HepG2 (cell line): Measurements from ENCODE around the gene ING2. TPM values are rescaled to one million over a fixed set of nuclear protein-coding genes. Genes with fewer than 3 reads are reported as not detected.
A peak's percentile ranks its signal among the peaks of the same experiment; 100 is the strongest.

Experiments used
- BRD4 ChIP-seq: sonication (generic); formaldehyde crosslinking; IDR thresholded peaks from 2 replicates; pipeline ENCODE4 v1.4.0; 2020; ENCODE audit warnings: missing genetic modification reagents
- FOSL1 ChIP-seq: sonication (generic); formaldehyde crosslinking; IDR thresholded peaks from 2 replicates; pipeline ENCODE4 v1.9.0; 2021; ENCODE audit warnings: missing genetic modification reagents, borderline replicate concordance
- HMG20A ChIP-seq: IDR thresholded peaks from 2 replicates; pipeline ENCODE4 v1.6.1; 2016; ENCODE audit warnings: borderline replicate concordance
- NFATC3 ChIP-seq: sonication (generic); formaldehyde crosslinking; IDR thresholded peaks from 2 replicates; pipeline ENCODE4 v1.5.1; 2020; ENCODE audit warnings: mild to moderate bottlenecking, missing genetic modification reagents
- TARDBP ChIP-seq: sonication (generic); formaldehyde crosslinking; IDR thresholded peaks from 2 replicates; pipeline ENCODE4 v1.8.0; 2022; ENCODE audit warnings: mild to moderate bottlenecking, missing genetic modification reagents
- ZBTB40 ChIP-seq, 2 experiments: fragments of 450-650 bp in 1 of 2; sonication (generic) in 1 of 2; formaldehyde crosslinking in 1 of 2; IDR thresholded peaks; 2 replicates each; pipeline versions ENCODE4 v1.6.1 to v1.8.0; 2016 to 2022; ENCODE audit warnings: antibody characterized with exemption in 1 of 2, mild to moderate bottlenecking in 1 of 2, missing genetic modification reagents in 1 of 2
- ZFP36 ChIP-seq: fragments of 150-350 bp; IDR thresholded peaks from 2 replicates; pipeline ENCODE4 v1.6.1; 2018; ENCODE audit warnings: borderline replicate concordance, low read length, low read depth; ENCODE audit not compliant: partially characterized antibody
- ZIK1 ChIP-seq: sonication (generic); formaldehyde crosslinking; IDR thresholded peaks from 2 replicates; pipeline ENCODE4 v1.5.0; 2020; ENCODE audit warnings: mild to moderate bottlenecking, low read depth, missing genetic modification reagents, borderline replicate concordance
- ZMYM2 ChIP-seq: sonication (generic); formaldehyde crosslinking; IDR thresholded peaks from 2 replicates; pipeline ENCODE4 v1.8.0; 2022; ENCODE audit warnings: mild to moderate bottlenecking, missing genetic modification reagents
- ZNF850 ChIP-seq: sonication (generic); formaldehyde crosslinking; conservative IDR thresholded peaks from 2 replicates; pipeline ENCODE4 v1.9.0; 2021; ENCODE audit warnings: mild to moderate bottlenecking, missing genetic modification reagents
- polyA plus RNA-seq, 8 experiments: library from polyadenylated mRNA; depleted of rRNA in 3 of 8; stranded (reverse) in 7 of 8; unstranded in 1 of 8; fragments of >200 nt; fragmentation: Illumina TruSeq in 4 of 8; extraction: Trizol in 4 of 8; gene quantifications; 2 replicates each; pipeline versions ENCODE4 v1.2.1 to v1.2.3, GENCODE V29; 2011 to 2016; ENCODE audit warnings: low read depth in 4 of 8, missing spikeins in 1 of 8, mixed read lengths in 1 of 8; ENCODE audit not compliant: insufficient read depth in 1 of 8
- total RNA-seq, 5 experiments: library from RNA; depleted of rRNA; stranded (reverse); fragments of >200 nt; fragmentation: Illumina TruSeq; extraction: Trizol; gene quantifications; 2 replicates each; pipeline ENCODE4 v1.2.3, GENCODE V29; 2016; ENCODE audit warnings: low read depth in 1 of 5
- TF ChIP-seq, protein P1 (sequence below): sonication (generic); formaldehyde crosslinking; IDR thresholded peaks from 2 replicates; pipeline ENCODE4 v1.4.0; 2020; ENCODE audit warnings: missing genetic modification reagents
- TF ChIP-seq, protein P2 (sequence below): sonication (generic); formaldehyde crosslinking; IDR thresholded peaks from 2 replicates; pipeline ENCODE4 v1.5.0; 2020; ENCODE audit warnings: missing genetic modification reagents
- TF ChIP-seq, protein P3 (sequence below): sonication (generic); formaldehyde crosslinking; IDR thresholded peaks from 2 replicates; pipeline ENCODE4 v1.5.1; 2020; ENCODE audit warnings: missing genetic modification reagents, mild to moderate bottlenecking, borderline replicate concordance

ING2 gene
- total and polyA plus RNA-seq, 2 of the 13 experiments (the other 11 are each of a cell fraction or from before 2014, with no cell fraction given): 6.6 to 12.4 TPM

GRCh38 chr4:183505611-183506388, 942 bp downstream of the ING2 start (continued):
- TF ChIP-seq ZBTB40 (IDR thresholded peaks at IDR 0.05) (0 out of 2 replicates have a peak, but pooled peaks have one; percentile 31), ZBTB40 (CRISPR knock-in tag; IDR thresholded peaks at IDR 0.05) (no peak; the same call in 1 of the 2 replicates), BRD4 (CRISPR knock-in tag) (no peak), NFATC3 (CRISPR knock-in tag) (no peak), FOSL1 (no peak), ZMYM2 (no peak), ZNF850 (CRISPR knock-in tag) (no peak; the same call in 1 of the 2 replicates), TARDBP (CRISPR knock-in tag) (0 out of 2 replicates have a peak, but pooled peaks have one; percentile 26), ZFP36 (no peak), HMG20A (CRISPR knock-in tag) (no peak), ZIK1 (CRISPR knock-in tag) (0 out of 2 replicates have a peak, but pooled peaks have one; percentile 9)
- TF ChIP-seq, protein P1, sequence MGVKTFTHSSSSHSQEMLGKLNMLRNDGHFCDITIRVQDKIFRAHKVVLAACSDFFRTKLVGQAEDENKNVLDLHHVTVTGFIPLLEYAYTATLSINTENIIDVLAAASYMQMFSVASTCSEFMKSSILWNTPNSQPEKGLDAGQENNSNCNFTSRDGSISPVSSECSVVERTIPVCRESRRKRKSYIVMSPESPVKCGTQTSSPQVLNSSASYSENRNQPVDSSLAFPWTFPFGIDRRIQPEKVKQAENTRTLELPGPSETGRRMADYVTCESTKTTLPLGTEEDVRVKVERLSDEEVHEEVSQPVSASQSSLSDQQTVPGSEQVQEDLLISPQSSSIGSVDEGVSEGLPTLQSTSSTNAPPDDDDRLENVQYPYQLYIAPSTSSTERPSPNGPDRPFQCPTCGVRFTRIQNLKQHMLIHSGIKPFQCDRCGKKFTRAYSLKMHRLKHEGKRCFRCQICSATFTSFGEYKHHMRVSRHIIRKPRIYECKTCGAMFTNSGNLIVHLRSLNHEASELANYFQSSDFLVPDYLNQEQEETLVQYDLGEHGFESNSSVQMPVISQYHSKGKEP (CRISPR knock-in tag): no peak; the same call in 1 of the 2 replicates
- TF ChIP-seq, protein P2, sequence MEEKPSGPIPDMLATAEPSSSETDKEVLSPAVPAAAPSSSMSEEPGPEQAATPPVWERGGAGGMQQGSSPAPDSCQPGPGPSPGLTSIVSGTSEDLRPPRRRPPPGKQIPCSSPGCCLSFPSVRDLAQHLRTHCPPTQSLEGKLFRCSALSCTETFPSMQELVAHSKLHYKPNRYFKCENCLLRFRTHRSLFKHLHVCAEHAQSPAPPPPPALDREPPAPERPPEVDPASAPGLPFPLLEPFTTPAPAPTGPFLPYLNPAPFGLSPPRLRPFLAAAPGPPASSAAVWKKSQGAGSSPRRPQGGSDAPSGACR (CRISPR knock-in tag): peak; percentile 39; the same call in 1 of the 2 replicates
- TF ChIP-seq, protein P3, sequence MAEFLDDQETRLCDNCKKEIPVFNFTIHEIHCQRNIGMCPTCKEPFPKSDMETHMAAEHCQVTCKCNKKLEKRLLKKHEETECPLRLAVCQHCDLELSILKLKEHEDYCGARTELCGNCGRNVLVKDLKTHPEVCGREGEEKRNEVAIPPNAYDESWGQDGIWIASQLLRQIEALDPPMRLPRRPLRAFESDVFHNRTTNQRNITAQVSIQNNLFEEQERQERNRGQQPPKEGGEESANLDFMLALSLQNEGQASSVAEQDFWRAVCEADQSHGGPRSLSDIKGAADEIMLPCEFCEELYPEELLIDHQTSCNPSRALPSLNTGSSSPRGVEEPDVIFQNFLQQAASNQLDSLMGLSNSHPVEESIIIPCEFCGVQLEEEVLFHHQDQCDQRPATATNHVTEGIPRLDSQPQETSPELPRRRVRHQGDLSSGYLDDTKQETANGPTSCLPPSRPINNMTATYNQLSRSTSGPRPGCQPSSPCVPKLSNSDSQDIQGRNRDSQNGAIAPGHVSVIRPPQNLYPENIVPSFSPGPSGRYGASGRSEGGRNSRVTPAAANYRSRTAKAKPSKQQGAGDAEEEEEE (CRISPR knock-in tag): no peak
